H1 (cell line): ENCODE data around the gene GALNT17. TPM values are rescaled to one million over a fixed set of nuclear protein-coding genes. Genes with fewer than 3 reads are reported as not detected.

Experiments used
- CTCF ChIA-PET: fragments of 300-600 bp; sonication (Branson Sonifier 250); formaldehyde crosslinking; loops from one replicate; lab custom pipeline; 2021; ENCODE audit not compliant: partially characterized antibody; lab: Charles Lee
- POLR2A ChIA-PET: fragments of 300-600 bp; sonication (Branson Sonifier 250); formaldehyde crosslinking; loops from one replicate; lab custom pipeline; 2021; ENCODE audit warnings: inconsistent platforms; ENCODE audit not compliant: partially characterized antibody; lab: Charles Lee
- DNase-seq, 2 experiments: peaks; one replicate each; pipeline versions ENCODE4 v3.0.0 to v3.0.0-alpha.2; 2010 to 2022; ENCODE audit warnings: low spot score in 2 of 2, low read depth in 1 of 2, mixed read lengths in 1 of 2
- FAIRE-seq: peaks from 2 replicates; lab custom pipeline; 2011; peaks lifted over from hg19 to GRCh38; lab: Jason Lieb, UNC
- H2AFZ ChIP-seq: 2 replicates; pipeline ENCODE4 v1.8.1; 2012; ENCODE audit warnings: low read length, inconsistent platforms
- H2AK5ac ChIP-seq: 2 replicates; pipeline ENCODE4 v1.6.1; 2013; ENCODE audit warnings: low read depth, low read length
- H2BK120ac ChIP-seq: replicated peaks from 2 replicates; pipeline ENCODE3; 2013; ENCODE audit warnings: low read depth, low read length, inconsistent platforms
- H2BK12ac ChIP-seq: 2 replicates; pipeline ENCODE4 v1.6.1; 2013; ENCODE audit warnings: low read depth, low read length
- H2BK15ac ChIP-seq: 2 replicates; pipeline ENCODE4 v1.6.1; 2013; ENCODE audit warnings: low read length
- H2BK20ac ChIP-seq: 2 replicates; pipeline ENCODE4 v1.6.1; 2013; ENCODE audit warnings: low read length
- H2BK5ac ChIP-seq: 2 replicates; pipeline ENCODE4 v1.6.1; 2013; ENCODE audit warnings: low read depth, low read length
- H3K14ac ChIP-seq: 2 replicates; pipeline ENCODE4 v1.6.1; 2013; ENCODE audit warnings: inconsistent platforms; ENCODE audit not compliant: insufficient read length
- H3K18ac ChIP-seq: 2 replicates; pipeline ENCODE4 v1.6.1; 2013; ENCODE audit warnings: low read length; ENCODE audit errors: extremely low read depth
- H3K23ac ChIP-seq: 2 replicates; pipeline ENCODE4 v1.6.1; 2013; ENCODE audit warnings: inconsistent platforms; ENCODE audit not compliant: insufficient read length
- H3K23me2 ChIP-seq: 2 replicates; pipeline ENCODE4 v1.6.1; 2013; ENCODE audit warnings: low read depth, low read length
- H3K27ac ChIP-seq: 2 replicates; pipeline ENCODE4 v1.6.1; 2011; ENCODE audit warnings: low read depth, low read length, inconsistent platforms
- H3K27me3 ChIP-seq, 4 experiments: replicated peaks in 1 of 4; 1 replicate in 1 of 4; 2 replicates in 3 of 4; pipeline versions ENCODE4 v1.6.1 to v1.8.1; 2011 to 2013; ENCODE audit warnings: low read length in 3 of 4, mild to moderate bottlenecking in 3 of 4, inconsistent platforms in 2 of 4, mixed read lengths in 2 of 4, moderate library complexity in 1 of 4; ENCODE audit not compliant: control insufficient read depth in 3 of 4, insufficient read depth in 3 of 4; ENCODE audit errors: extremely low read depth in 1 of 4
- H3K36me3 ChIP-seq, 4 experiments: 2 replicates each; pipeline versions ENCODE4 v1.6.1 to v1.8.1; 2011 to 2013; ENCODE audit warnings: mild to moderate bottlenecking in 4 of 4, low read length in 3 of 4, moderate library complexity in 2 of 4, control low read depth in 1 of 4, inconsistent platforms in 1 of 4; ENCODE audit not compliant: insufficient read depth in 4 of 4, control insufficient read depth in 2 of 4
- H3K4ac ChIP-seq: replicated peaks from 2 replicates; pipeline ENCODE3; 2013; ENCODE audit warnings: low read length, low read depth, mixed read lengths, inconsistent platforms; ENCODE audit not compliant: insufficient read length
- H3K4me1 ChIP-seq, 4 experiments: replicated peaks in 1 of 4; 1 replicate in 1 of 4; 2 replicates in 3 of 4; pipeline versions ENCODE4 v1.6.1 to v1.8.1; 2011 to 2013; ENCODE audit warnings: low read length in 3 of 4, inconsistent platforms in 2 of 4, mixed read lengths in 1 of 4; ENCODE audit not compliant: insufficient read depth in 4 of 4, control insufficient read depth in 3 of 4
- H3K4me2 ChIP-seq, 2 experiments: 2 replicates each; pipeline versions ENCODE4 v1.6.1 to v1.8.1; 2011 to 2013; ENCODE audit warnings: low read depth in 2 of 2, low read length in 2 of 2, control low read depth in 1 of 2, inconsistent platforms in 1 of 2, mild to moderate bottlenecking in 1 of 2; ENCODE audit not compliant: insufficient read depth in 1 of 2
- H3K4me3 ChIP-seq, 4 experiments: fragments of 200-600, 300-600 bp in 1 of 4; sonication (generic), shearing (Covaris generic), sonication (Bioruptor Twin) in 1 of 4; 2 replicates each; pipeline versions ENCODE4 v1.5.1 to v1.8.1; 2011 to 2016; ENCODE audit warnings: low read length in 4 of 4, low read depth in 3 of 4, control low read depth in 2 of 4, inconsistent platforms in 2 of 4, mild to moderate bottlenecking in 2 of 4, mixed read lengths in 1 of 4, moderate library complexity in 1 of 4; ENCODE audit not compliant: insufficient read depth in 2 of 4; ENCODE audit errors: extremely low read depth in 1 of 4
- H3K56ac ChIP-seq: replicated peaks from 2 replicates; pipeline ENCODE3; 2013; ENCODE audit warnings: low read depth, mild to moderate bottlenecking, mixed read lengths, low read length, inconsistent platforms; ENCODE audit not compliant: insufficient read length
- H3K79me1 ChIP-seq: 2 replicates; pipeline ENCODE4 v1.6.1; 2013; ENCODE audit warnings: low read depth, low read length, control low read depth
- H3K79me2 ChIP-seq, 2 experiments: 2 replicates each; pipeline versions ENCODE4 v1.6.1 to v1.8.1; 2012 to 2013; ENCODE audit warnings: low read length in 2 of 2, mild to moderate bottlenecking in 2 of 2, inconsistent platforms in 1 of 2; ENCODE audit not compliant: insufficient read depth in 2 of 2, control insufficient read depth in 1 of 2
- H3K9ac ChIP-seq, 4 experiments: replicated peaks in 1 of 4; 1 replicate in 1 of 4; 2 replicates in 3 of 4; pipeline versions ENCODE4 v1.6.1 to v1.8.1; 2011 to 2013; ENCODE audit warnings: low read depth in 3 of 4, low read length in 3 of 4, control low read depth in 2 of 4, mild to moderate bottlenecking in 2 of 4, moderate library complexity in 2 of 4, inconsistent platforms in 1 of 4; ENCODE audit errors: extremely low read depth in 1 of 4
- H3K9me3 ChIP-seq, 2 experiments: 2 replicates each; pipeline versions ENCODE4 v1.6.1 to v1.8.1; 2012 to 2013; ENCODE audit warnings: mild to moderate bottlenecking in 2 of 2, moderate library complexity in 2 of 2, control low read depth in 1 of 2, inconsistent platforms in 1 of 2, low read depth in 1 of 2, low read length in 1 of 2, mixed read lengths in 1 of 2; ENCODE audit not compliant: insufficient read depth in 2 of 2
- H4K20me1 ChIP-seq, 2 experiments: replicated peaks in 1 of 2; 2 replicates each; pipeline versions ENCODE3 to v1.8.1; 2011 to 2013; ENCODE audit warnings: inconsistent platforms in 2 of 2, low read length in 2 of 2, mild to moderate bottlenecking in 1 of 2; ENCODE audit not compliant: insufficient read depth in 2 of 2, control insufficient read depth in 1 of 2
- H4K5ac ChIP-seq: 2 replicates; pipeline ENCODE4 v1.6.1; 2013; ENCODE audit warnings: low read length, low read depth, mixed read lengths, inconsistent platforms; ENCODE audit not compliant: insufficient read length
- H4K8ac ChIP-seq: 2 replicates; pipeline ENCODE4 v1.8.0; 2013; ENCODE audit warnings: mild to moderate bottlenecking, moderate library complexity, low read length, inconsistent platforms; ENCODE audit not compliant: insufficient read depth; ENCODE audit errors: extremely low read depth
- H4K91ac ChIP-seq: replicated peaks from 2 replicates; pipeline ENCODE3; 2013; ENCODE audit warnings: low read length, mixed read lengths, inconsistent platforms; ENCODE audit not compliant: insufficient read length
- CEBPB ChIP-seq: IDR thresholded peaks from 2 replicates; pipeline ENCODE4 v1.6.1; 2012; ENCODE audit warnings: low read depth, low read length
- RXRA ChIP-seq: IDR thresholded peaks from 2 replicates; pipeline ENCODE4 v1.6.1; 2011; ENCODE audit warnings: low read depth, mild to moderate bottlenecking, low read length, moderate library complexity; ENCODE audit not compliant: insufficient read depth
- WGBS, 2 experiments: shearing (Covaris generic) in 1 of 2; methylation state at CpG; one replicate each; pipeline versions ENCODE4 v1.1.6 to v1.1.7; 2013 to 2015; ENCODE audit warnings: low lambda C conversion rate in 2 of 2, mixed read lengths in 2 of 2, inconsistent platforms in 1 of 2, low coverage in 1 of 2, missing lambda C conversion rate in 1 of 2; ENCODE audit not compliant: insufficient replicate concordance in 2 of 2, insufficient coverage in 1 of 2, insufficient read length in 1 of 2; ENCODE audit errors: extremely low coverage in 1 of 2, missing lambda C conversion rate in 1 of 2; 5-methylcytosine and 5-hydroxymethylcytosine counted together
- polyA plus RNA-seq, 7 experiments: library from polyadenylated mRNA; depleted of rRNA in 3 of 7; stranded (reverse) in 5 of 7; unstranded in 2 of 7; fragments of >200 nt in 5 of 7; fragments of 200-250 nt in 2 of 7; gene quantifications; 1 replicate in 5 of 7; 2 replicates in 1 of 7; 4 replicates in 1 of 7; pipeline versions ENCODE4 v1.2.1 to v1.2.3, GENCODE V29; 2011 to 2013; ENCODE audit warnings: missing spikeins in 2 of 7, mixed read lengths in 2 of 7
- total RNA-seq: library from RNA; stranded (reverse); fragmentation: NEBNext Ultra II Directional; extraction: Animal tissue kit (Norgen Biotek cat#: 25700); gene quantifications from 2 replicates; pipeline ENCODE4 v1.2.1, GENCODE V29; 2021

Gene GALNT17
- total and polyA plus RNA-seq, 2 of the 8 experiments (the other 6 are each of a cell fraction or from before 2014, with no cell fraction given), result 37.7 to 47.0 TPM

- Histone ChIP-seq H2BK5ac (no peak overlapping the region), H4K8ac (no peak overlapping the region), H3K36me3 (no peaks in the 10 kb centered on the region; a peak in 1 of 8 replicates), H2BK20ac (no peak overlapping the region), H3K79me1 (peaks cover 16% of the 10 kb centered on the region), H4K20me1 (peaks cover 0 to 2% of the 10 kb centered on the region in 2 experiments), H3K18ac (no peak overlapping the region), H4K91ac (no peak overlapping the region), H3K4ac (no peak overlapping the region), H3K27ac (no peak overlapping the region), H3K79me2 (peaks cover 4 to 94% of the 10 kb centered on the region in 2 experiments), H3K4me3 (no peak overlapping the region), H3K27me3 (no peaks in the 10 kb centered on the region), H3K14ac (no peak overlapping the region), H2AFZ (no peak overlapping the region), H3K23me2 (no peaks in the 10 kb centered on the region), H3K4me1 (no peaks in the 10 kb centered on the region), H2BK12ac (no peak overlapping the region), H4K5ac (no peak overlapping the region), H2BK120ac (no peak overlapping the region), H3K9ac (no peak overlapping the region), H3K4me2 (no peak overlapping the region), H3K56ac (no peak overlapping the region), H2BK15ac (no peak overlapping the region), H2AK5ac (no peak overlapping the region), H3K23ac (no peak overlapping the region), H3K9me3 (peaks cover 0 to 4% of the 10 kb centered on the region in 2 experiments; a peak in 1 of 4 replicates)
- TF ChIP-seq CEBPB (peak; percentile 87), RXRA (no peak)
- CTCF ChIA-PET, result interaction anchor here (0.7 kb wide), 1 partner anchor 15 kb away, joined by 3 read pairs; no protein-coding TSS in a partner anchor
- POLR2A ChIA-PET, result interaction anchor here (1.4 kb wide), 1 partner anchor 7 kb away, joined by 4 read pairs; no protein-coding TSS in a partner anchor
- FAIRE-seq (no peak), DNase-seq (no peak)
- 91% methylated on average over 3 of the region's 5 CpGs; no CpG with 5 or more reads in 1 of the 2 experiments for WGBS, 2 experiments
Measured at GRCh38 chr7:71227126-71227525, 95.2 kb downstream of the GALNT17 start.
